HG03095 (cell line): ENCODE results near the gene RHBDL1.

Experiments
- ATAC-seq: cut with Tn5 transposase; IDR thresholded peaks from one replicate; pipeline ENCODE4 v1.9.1; 2021; ENCODE audit warnings: moderate library complexity; ENCODE audit not compliant: unreplicated experiment

RHBDL1 gene

DNA sequence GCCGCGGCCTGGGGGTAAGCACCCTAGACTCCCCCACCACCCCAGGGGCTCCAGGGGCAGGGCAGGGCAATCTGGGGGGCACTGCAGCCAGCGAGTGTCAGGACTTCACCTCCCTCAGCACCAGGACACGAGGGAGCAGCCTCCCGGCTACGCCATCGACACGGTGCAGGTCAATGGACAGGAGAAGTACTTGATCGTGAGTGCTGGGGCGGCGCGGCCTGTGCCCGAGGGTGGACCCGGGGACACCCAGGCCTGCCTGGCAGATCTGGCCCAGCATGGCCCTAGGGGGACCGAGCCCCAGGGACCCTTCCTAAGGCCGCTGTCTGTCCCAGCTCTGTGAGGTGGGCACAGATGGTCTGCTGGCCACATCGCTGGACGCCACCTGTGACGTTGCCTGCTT lies 3.1 kb upstream of the RHBDL1 start:
- ATAC-seq = no peak

DNA sequence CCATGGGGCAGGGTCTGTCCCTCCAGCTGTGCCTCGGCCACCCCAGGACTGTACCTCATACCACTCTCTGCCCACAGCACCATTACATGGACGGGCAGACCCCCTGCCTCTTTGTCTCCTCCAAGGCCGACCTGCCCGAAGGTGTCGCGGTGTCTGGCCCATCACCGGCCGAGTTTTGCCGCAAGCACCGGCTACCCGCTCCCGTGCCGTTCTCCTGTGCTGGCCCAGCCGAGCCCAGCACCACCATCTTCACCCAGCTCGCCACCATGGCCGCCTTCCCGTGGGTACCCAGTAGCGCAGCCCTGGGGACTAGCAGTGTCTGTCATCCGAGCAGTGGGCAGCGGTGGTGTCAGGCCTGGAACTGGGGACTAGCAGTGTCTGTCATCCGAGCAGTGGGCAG lies 2.6 kb upstream of the RHBDL1 start:
- ATAC-seq = no peak

DNA sequence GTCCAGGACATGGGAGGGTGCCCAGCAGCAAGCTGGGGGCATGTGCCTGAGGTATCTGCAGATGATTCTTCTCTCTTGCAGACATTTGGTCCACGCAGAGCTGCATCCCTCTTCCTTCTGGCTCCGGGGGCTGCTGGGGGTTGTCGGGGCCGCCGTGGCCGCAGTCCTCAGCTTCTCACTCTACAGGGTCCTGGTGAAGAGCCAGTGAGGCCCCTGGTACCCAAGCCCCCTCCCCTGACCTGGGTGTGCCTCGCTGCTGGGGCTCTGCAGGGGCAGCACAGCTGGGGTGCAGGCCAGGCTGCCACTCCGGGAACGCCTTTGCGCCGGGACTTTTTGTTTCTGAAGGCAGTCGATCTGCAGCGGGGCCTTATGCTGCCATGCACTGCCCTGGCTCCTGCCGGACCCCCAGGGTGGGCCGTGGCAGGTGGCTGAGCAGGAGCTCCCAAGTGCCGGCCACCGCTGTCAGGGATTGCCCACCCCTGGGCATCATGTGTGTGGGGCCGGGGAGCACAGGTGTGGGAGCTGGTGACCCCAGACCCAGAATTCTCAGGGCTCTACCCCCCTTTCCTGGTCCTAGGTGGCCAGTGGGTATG lies 2.0 kb upstream of the RHBDL1 start:
- ATAC-seq = no peak

DNA sequence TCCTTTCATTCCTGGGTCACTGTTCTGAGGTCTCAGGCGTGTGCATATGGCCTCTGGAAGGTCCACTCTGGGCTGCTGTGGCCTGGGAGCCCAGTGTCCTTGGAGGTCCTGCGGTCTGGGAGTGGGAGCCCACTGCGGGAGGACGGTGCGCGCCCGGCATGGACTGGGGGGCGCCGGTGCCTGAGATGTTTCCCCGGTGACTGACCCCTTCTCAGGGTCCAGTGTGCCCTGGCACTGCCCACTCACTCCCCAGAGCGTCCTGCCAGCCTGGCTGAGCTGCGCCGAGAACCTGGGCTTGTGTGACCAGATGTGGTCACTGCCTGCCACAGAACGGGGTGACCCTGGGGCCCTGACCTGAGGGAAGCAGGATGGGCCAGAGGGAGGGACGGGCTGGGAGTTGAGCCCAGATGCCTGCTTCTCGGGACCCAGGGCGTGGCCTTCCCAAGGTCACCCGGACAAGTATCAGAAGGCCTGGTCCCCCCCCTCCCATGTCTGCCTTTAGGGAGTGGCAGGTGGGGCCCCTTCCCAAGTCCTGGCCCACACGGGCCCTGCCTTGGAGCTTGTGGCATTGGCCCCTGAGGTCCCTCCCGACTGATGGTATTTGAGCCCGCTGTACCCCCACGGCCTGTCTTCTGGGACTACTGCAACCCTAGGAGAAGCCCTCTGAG lies 1.1 kb upstream of the RHBDL1 start:
- ATAC-seq = no peak

DNA sequence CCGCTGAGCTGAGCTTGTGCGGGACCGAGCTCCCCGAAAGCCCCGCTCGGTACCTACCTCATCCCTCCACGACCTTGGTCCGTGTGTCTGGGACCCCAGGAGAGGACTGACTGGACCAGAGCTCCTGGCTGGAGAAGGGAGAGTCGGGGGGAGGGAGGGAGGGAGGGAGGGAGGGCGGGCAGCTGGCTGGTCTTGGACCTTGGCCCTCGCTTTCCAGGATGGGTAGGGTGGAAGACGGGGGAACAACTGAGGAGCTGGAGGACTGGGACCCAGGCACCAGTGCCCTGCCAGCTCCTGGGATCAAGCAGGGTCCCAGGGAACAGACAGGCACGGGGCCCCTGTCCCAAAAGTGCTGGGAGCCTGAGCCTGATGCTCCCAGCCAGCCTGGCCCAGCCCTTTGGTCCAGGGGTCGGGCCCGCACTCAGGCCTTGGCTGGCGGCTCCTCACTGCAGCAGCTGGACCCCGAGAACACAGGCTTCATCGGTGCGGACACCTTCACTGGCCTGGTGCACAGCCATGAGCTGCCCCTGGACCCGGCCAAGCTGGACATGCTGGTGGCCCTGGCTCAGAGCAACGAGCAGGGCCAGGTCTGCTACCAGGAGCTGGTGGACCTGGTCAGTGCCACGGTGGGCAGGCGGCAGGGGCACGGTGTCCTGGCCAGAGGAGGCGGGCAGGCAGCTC lies 553 bp downstream of the RHBDL1 start:
- no peak for ATAC-seq

DNA sequence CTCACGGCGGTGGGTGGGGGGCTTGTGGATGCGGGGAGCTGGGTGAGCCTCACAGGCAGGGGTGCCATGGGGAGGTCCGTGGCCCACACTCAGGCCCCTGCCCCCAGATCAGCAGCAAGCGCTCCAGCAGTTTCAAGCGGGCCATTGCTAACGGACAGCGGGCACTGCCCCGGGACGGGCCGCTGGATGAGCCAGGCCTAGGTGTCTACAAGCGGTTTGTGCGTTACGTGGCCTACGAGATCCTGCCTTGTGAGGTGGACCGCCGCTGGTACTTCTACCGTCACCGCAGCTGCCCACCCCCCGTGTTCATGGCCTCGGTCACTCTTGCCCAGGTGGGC lies 1.1 kb downstream of the RHBDL1 start:
- ATAC-seq = no peak

DNA sequence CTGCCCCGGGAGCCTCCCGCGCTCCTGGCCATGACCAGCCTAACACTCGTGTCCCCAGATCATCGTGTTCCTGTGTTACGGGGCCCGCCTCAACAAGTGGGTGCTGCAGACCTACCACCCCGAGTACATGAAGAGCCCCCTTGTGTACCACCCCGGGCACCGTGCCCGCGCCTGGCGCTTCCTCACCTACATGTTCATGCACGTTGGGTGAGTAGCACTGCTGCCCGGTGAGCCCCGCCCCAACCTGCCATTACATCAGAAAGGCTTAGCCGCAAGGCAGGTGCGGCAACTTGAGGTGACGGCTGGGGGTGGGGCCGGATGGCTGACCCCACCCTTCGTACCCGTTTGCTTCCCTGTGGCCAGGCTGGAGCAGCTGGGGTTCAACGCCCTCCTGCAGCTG lies 1.4 kb downstream of the RHBDL1 start:
- ATAC-seq = no peak

DNA sequence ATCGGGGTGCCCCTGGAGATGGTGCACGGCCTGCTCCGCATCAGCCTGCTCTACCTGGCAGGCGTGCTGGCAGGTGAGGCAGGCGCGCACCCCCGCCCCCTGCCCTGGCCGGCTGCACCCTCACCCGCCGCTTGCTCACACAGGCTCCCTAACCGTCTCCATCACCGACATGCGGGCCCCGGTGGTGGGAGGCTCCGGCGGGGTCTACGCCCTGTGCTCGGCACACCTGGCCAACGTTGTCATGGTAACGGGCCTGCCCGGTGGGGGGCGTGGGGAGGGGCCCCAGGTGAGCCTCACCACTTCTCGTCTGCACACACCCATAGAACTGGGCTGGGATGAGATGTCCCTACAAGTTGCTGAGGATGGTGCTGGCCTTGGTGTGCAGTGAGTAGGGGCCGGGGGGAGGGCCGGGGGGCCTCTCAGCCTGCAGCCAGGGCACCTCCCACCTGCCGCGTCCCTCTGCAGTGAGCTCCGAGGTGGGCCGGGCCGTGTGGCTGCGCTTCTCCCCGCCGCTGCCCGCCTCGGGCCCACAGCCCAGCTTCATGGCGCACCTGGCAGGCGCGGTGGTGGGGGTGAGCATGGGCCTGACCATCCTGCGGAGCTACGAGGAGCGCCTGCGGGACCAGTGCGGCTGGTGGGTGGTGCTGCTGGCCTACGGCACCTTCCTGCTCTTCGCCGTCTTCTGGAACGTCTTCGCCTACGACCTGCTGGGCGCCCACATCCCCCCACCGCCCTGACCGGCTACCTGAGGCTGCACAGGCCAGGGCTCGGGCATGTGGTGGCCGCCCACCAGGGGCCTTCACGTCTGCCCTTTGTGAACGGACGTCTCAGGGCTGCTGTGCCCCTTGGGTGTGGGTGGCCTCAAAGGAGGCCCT lies 2.1 kb downstream of the RHBDL1 start:
- no peak for ATAC-seq

DNA sequence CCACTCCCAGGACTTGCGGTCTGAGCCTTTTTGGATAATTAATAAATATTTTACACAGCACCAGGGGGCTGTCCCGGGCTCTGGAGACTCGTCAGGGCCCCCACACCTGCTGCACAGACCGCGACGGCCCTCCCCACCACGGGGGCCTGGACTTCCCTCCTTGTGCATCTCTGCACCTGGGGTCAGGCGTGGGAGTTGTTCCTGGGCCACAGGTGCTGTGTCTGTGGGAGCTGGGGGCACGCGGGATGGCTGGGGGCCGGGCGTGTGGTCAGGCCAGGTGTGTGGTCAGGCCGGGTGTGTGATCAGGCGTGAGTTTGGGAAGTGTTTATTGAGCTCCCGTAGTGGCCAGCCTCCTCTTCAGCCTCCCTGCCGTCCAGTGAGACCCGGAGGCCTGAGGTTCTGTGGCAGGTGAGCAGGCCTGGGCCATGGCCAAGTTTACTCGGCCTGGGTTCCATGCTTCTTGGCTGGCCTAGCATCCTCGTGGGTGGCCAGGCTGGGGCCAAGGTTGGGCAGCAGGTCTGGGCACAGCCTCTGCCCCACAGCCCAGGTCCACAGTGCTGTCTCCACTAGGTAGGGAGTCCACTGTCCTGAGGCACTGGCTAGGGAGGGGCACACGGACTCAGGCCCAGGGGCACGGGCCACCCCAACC lies 2.9 kb downstream of the RHBDL1 start:
- ATAC-seq = no peak

DNA sequence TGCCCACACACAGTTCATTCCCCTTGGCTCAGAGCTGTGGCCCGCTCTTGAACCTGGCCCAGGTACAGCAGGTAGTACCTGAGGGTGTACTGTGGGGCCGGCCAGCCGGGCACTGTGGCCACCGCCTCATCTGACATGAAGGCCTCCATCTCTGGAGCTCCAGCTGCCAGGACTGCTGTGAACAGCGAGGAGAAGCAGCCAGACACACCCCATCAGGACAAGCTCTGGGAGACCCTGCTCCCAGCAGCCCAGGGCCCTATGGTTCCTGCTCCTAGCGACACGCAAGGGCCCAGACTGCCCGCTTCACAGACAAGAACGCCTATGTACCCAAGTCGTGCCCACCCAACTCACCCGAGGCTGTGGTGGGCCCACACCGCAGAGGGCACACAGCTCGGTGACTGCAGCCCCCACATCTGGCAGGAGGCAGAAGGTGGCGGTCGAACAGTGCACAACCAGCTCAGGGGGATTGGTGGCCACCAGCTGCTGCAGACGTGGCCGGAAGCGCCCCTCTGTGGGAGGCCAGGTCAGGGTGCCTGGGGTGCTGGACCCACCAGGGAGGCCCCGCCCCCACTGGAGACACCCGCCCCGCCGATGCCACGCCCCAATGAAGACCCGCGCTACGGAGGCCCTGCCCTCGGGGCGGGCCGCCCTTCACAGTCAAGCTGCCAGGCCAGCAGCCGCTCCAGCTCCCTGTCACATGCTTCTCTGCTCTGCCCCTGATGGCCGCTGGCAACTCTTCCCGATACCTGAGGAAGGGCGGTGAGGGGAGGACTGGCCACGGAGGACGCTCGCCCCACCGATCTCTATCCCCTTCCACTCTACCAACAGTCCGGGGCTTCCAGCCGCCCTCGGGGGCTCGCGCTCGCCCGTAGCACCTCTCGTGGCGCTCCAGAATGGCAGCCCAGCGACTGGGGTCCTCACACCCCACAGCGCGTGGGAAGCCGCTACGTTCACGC lies 3.7 kb downstream of the RHBDL1 start:
- ATAC-seq = no peak

DNA sequence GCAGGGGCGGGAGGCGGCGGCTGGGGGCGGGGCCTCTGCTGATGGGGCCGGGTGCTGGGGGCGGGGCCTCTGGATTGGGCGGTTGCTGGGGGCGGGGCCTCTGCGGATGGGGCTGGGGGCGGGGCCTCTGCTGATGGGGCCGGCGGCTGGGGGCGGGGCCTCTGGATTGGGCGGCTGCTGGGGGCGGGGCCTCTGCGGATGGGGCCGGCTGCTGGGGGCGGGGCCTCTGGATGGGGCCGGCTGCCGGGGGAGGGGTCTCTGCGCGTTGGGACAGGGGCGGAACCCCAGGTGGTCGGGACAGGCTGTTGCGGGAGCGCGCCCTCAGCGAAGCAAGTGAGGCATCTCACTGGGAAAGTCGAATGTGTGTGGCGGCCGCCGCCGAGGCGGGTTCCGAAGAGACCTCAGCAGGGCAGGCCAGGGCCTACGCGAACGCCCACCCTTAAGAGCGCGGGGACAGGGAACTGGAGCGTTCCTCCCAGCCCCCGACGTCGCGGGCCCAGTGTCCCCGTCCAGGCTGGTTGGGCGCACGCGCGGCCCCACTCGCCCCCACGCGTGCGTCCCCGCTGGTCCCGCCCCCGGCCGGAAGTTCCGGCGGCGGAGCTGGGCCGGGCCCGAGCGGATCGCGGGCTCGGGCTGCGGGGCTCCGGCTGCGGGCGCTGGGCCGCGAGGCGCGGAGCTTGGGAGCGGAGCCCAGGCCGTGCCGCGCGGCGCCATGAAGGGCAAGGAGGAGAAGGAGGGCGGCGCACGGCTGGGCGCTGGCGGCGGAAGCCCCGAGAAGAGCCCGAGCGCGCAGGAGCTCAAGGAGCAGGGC lies 4.5 kb downstream of the RHBDL1 start, which contains the start of gene STUB1:
STUB1 (plus strand) TSS at position 597 of the 811 bp plus-strand sequence; CDS start at position 713, 116 bp downstream.
- ATAC-seq = peak; percentile 27

DNA sequence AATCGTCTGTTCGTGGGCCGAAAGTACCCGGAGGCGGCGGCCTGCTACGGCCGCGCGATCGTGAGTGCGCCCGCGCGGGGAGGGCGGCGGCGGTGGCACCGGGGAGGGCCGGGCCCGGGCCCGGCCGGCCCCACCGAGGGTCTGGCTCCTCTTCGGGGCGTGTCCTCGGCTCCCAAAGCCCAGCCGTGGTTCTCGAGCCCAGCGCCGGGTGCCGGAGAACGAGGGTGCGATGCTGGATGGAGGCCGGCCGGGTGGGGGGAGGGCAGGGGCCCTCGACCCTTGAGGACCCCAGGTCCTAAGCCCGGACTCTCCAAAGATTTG lies 5.1 kb downstream of the RHBDL1 start:
- ATAC-seq = no peak

DNA sequence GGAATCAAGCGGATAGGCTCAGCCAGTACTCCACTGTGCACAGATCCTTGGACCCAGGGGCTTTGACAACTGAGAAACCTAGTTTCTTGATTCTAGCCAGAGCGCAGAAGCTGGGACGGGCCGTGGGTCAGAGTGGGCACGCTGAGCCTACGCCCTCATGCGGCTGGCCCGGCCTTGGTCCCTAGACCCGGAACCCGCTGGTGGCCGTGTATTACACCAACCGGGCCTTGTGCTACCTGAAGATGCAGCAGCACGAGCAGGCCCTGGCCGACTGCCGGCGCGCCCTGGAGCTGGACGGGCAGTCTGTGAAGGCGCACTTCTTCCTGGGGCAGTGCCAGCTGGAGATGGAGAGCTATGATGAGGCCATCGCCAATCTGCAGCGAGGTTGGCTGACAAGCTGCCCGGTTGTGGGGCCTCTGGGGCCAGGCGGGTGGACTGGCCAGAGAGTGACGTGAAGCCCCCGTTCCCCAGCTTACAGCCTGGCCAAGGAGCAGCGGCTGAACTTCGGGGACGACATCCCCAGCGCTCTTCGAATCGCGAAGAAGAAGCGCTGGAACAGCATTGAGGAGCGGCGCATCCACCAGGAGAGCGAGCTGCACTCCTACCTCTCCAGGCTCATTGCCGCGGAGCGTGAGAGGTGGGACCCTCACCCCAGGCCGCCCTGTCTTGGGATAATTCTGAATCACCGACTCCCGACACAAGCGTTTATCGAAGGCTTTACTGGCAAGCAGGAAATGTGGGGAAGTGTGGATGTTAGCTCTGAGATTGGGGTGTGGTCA lies 5.7 kb downstream of the RHBDL1 start:
- no peak for ATAC-seq

DNA sequence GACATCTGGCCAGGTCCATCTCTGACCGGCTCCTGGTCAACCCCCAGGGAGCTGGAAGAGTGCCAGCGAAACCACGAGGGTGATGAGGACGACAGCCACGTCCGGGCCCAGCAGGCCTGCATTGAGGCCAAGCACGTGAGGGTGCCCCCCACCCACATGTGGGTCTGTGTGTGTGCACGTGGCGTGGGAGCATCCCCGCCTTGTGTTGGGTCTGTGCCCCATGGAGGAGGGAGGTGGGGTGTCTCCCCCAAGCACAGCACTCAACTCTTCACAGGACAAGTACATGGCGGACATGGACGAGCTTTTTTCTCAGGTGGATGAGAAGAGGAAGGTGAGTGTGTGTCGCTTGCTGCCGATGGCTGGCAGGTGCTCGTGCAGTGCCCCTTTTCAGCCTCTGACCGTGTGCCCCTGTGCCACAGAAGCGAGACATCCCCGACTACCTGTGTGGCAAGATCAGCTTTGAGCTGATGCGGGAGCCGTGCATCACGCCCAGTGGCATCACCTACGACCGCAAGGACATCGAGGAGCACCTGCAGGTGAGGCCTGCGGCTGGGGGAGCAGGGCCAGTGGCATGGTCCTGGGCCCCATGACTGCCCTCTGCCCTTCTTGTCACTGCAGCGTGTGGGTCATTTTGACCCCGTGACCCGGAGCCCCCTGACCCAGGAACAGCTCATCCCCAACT lies 6.4 kb downstream of the RHBDL1 start:
- ATAC-seq = no peak

DNA sequence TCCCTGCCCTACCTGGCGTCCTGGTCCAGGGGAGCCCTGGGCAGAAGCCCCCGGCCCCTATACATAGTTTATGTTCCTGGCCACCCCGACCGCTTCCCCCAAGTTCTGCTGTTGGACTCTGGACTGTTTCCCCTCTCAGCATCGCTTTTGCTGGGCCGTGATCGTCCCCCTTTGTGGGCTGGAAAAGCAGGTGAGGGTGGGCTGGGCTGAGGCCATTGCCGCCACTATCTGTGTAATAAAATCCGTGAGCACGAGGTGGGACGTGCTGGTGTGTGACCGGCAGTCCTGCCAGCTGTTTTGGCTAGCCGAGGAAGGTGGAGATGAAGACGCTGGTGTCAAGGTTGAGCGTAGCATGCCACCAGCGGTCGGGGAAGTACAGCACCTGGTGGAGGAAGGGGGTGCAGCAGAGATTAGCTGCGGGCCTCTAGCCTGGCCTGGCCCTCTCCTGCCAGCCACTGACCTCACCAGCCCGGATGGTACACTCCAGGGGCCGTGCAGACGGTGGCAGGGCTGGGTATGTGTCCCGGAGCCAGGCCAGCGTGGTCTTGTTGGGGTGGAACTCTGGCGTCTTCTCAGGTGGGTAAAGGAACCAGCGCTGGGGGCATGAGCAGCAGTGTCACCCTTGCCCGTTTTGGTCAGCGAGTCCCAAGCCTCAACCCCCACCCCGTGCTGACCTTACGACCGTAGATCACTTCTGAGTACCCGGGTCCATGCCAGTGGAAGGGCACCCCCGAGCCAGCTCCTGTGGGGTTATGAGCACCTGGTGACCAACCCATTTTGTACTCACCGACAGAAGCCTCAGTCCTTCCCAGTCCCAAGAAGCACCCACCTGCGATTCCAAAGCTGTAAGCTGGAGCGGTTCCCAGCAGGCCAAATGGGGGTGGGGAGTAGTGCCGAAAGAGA lies 7.3 kb downstream of the RHBDL1 start:
- ATAC-seq = no peak

DNA sequence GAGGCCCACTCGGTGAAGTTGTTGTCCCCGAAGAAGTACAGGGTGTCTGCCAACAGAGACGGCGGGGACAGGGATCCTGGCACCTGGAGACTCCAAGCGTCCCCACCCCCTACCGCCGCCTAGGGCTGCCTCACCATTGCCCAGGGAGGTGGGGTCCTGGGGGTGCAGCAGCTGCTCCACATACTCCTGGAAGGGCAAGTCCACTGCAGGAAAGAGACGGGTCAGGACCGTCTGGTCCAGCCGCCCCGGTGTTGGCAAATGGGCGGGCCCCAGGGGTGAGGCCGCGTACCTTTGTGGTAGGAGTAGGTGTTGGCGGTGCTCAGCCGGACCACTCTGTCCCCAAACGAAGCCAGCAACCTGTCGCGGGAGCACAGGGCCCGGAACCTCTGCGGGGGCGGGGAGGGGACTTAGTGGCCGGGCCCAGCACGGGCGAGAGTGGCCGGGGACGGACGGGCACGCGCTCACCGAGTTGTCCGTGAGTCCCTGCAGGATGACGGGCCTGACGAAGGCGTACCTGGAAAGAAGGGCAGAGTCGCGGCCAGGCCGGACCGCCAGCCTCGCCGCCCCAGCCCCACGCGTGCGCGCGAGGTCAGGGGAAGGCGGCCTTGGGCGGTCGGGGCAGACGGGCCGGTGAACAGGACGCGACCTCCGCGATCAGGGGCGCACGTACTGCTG lies 8.1 kb downstream of the RHBDL1 start:
- ATAC-seq = no peak
